ENCODE data around the gene ZSWIM2. TPM values are rescaled to one million over a fixed set of nuclear protein-coding genes. Genes with fewer than 3 reads are reported as not detected.

Gene ZSWIM2
- total RNA-seq, 2 experiments from 2014 or later, result not detected

GRCh38 chr2:186874713-186875112, 25.7 kb upstream of the ZSWIM2 start:
- Mint-ChIP-seq H3K27ac (no peak overlapping the region), H3K4me1 (no peaks in the 10 kb centered on the region), H3K27me3 (no peaks in the 10 kb centered on the region), H3K36me3 (ENCODE audit: low read depth) (no peaks in the 10 kb centered on the region), H3K9me3 (peaks cover 2% of the 10 kb centered on the region), H3K4me3 (no peak overlapping the region)
- ChIA-PET POLR2A (no interaction called here), CTCF (interaction anchor here (1.0 kb wide), 1 partner anchor 8 kb away, joined by 3 read pairs; no protein-coding TSS in a partner anchor)
- no peak for DNase-seq

- ChIA-PET CTCF (no interaction called here), POLR2A (no interaction called here)
- no peaks in the 10 kb centered on the region for H3K27me3 Mint-ChIP-seq
- peaks cover 2% of the 10 kb centered on the region for H3K9me3 Mint-ChIP-seq
- H3K4me3 Mint-ChIP-seq, result no peak overlapping the region
- H3K27ac Mint-ChIP-seq, result no peak overlapping the region
- no peaks in the 10 kb centered on the region for H3K4me1 Mint-ChIP-seq
- no peaks in the 10 kb centered on the region for H3K36me3 Mint-ChIP-seq (ENCODE audit: low read depth)
- no peak for DNase-seq
Observed at GRCh38 chr2:186871881-186872280, 22.9 kb upstream of the ZSWIM2 start.

- CTCF ChIA-PET, result no interaction called here
- POLR2A ChIA-PET, result no interaction called here
- Mint-ChIP-seq H3K27ac (no peak overlapping the region), H3K36me3 (ENCODE audit: low read depth) (no peaks in the 10 kb centered on the region), H3K4me1 (no peaks in the 10 kb centered on the region), H3K4me3 (no peak overlapping the region), H3K9me3 (no peaks in the 10 kb centered on the region), H3K27me3 (no peaks in the 10 kb centered on the region)
- no peak for DNase-seq
Observed at GRCh38 chr2:186868344-186868743, 19.4 kb upstream of the ZSWIM2 start.

- Mint-ChIP-seq H3K9me3 (no peaks in the 10 kb centered on the region), H3K27ac (no peak overlapping the region)
- CTCF ChIA-PET, result no interaction called here
Observed at GRCh38 chr2:186862869-186863709, 14.1 kb upstream of the ZSWIM2 start.

GRCh38 chr2:186855216-186855615, 6.2 kb upstream of the ZSWIM2 start:
- CTCF ChIA-PET, result no interaction called here
- POLR2A ChIA-PET, result no interaction called here
- H3K9me3 Mint-ChIP-seq, result no peaks in the 10 kb centered on the region
- H3K27me3 Mint-ChIP-seq, result peaks cover 3% of the 10 kb centered on the region
- H3K4me3 Mint-ChIP-seq, result no peak overlapping the region
- no peak overlapping the region for H3K27ac Mint-ChIP-seq
- DNase-seq, result no peak
- H3K36me3 Mint-ChIP-seq (ENCODE audit: low read depth), result no peaks in the 10 kb centered on the region
- H3K4me1 Mint-ChIP-seq, result no peaks in the 10 kb centered on the region

More at GRCh38 chr2:186862869-186863709, 14.1 kb upstream of the ZSWIM2 start:
- Mint-ChIP-seq H3K4me1 (no peaks in the 10 kb centered on the region), H3K4me3 (no peak overlapping the region), H3K27me3 (no peaks in the 10 kb centered on the region), H3K36me3 (ENCODE audit: low read depth) (no peaks in the 10 kb centered on the region)
- POLR2A ChIA-PET, result no interaction called here
- no peak for DNase-seq

GRCh38 chr2:186853951-186854350, 5.0 kb upstream of the ZSWIM2 start:
- no peaks in the 10 kb centered on the region for H3K36me3 Mint-ChIP-seq (ENCODE audit: low read depth)
- no peak for DNase-seq
- ChIA-PET POLR2A (no interaction called here), CTCF (no interaction called here)
- H3K27me3 Mint-ChIP-seq, result peaks cover 14% of the 10 kb centered on the region
- no peak overlapping the region for H3K4me3 Mint-ChIP-seq
- H3K4me1 Mint-ChIP-seq, result peaks cover 7% of the 10 kb centered on the region
- H3K27ac Mint-ChIP-seq, result no peak overlapping the region
- no peaks in the 10 kb centered on the region for H3K9me3 Mint-ChIP-seq

GRCh38 chr2:186852508-186852907, 3.5 kb upstream of the ZSWIM2 start:
- H3K9me3 Mint-ChIP-seq, result no peaks in the 10 kb centered on the region
- H3K27ac Mint-ChIP-seq, result no peak overlapping the region
- H3K4me1 Mint-ChIP-seq, result peaks cover 11% of the 10 kb centered on the region
- no peak overlapping the region for H3K4me3 Mint-ChIP-seq
- CTCF ChIA-PET, result no interaction called here
- H3K36me3 Mint-ChIP-seq (ENCODE audit: low read depth), result no peaks in the 10 kb centered on the region
- H3K27me3 Mint-ChIP-seq, result peaks cover 24% of the 10 kb centered on the region
- DNase-seq, result no peak
- POLR2A ChIA-PET, result no interaction called here

- no peak overlapping the region for H3K4me3 Mint-ChIP-seq
- POLR2A ChIA-PET, result no interaction called here
Observed at GRCh38 chr2:186842373-186842772, 6.6 kb downstream of the ZSWIM2 start.

GRCh38 chr2:186841940-186842339, 7.0 kb downstream of the ZSWIM2 start:
- peaks cover 2% of the 10 kb centered on the region for H3K27me3 Mint-ChIP-seq
- POLR2A ChIA-PET, result no interaction called here
- CTCF ChIA-PET, result no interaction called here

More at GRCh38 chr2:186842373-186842772, 6.6 kb downstream of the ZSWIM2 start:
- Mint-ChIP-seq H3K27ac (no peak overlapping the region), H3K36me3 (ENCODE audit: low read depth) (no peaks in the 10 kb centered on the region), H3K9me3 (no peaks in the 10 kb centered on the region), H3K4me1 (no peaks in the 10 kb centered on the region), H3K27me3 (peaks cover 2% of the 10 kb centered on the region)
- CTCF ChIA-PET, result no interaction called here
- no peak for DNase-seq

GRCh38 chr2:186835628-186836027, 13.3 kb downstream of the ZSWIM2 start:
- Mint-ChIP-seq H3K9me3 (no peaks in the 10 kb centered on the region), H3K4me1 (no peaks in the 10 kb centered on the region), H3K27me3 (no peaks in the 10 kb centered on the region), H3K27ac (no peak overlapping the region), H3K36me3 (ENCODE audit: low read depth) (no peaks in the 10 kb centered on the region), H3K4me3 (no peak overlapping the region)
- CTCF ChIA-PET, result no interaction called here
- POLR2A ChIA-PET, result no interaction called here
- DNase-seq, result no peak

More at GRCh38 chr2:186841940-186842339, 7.0 kb downstream of the ZSWIM2 start:
- DNase-seq, result no peak
- Mint-ChIP-seq H3K27ac (no peak overlapping the region), H3K9me3 (no peaks in the 10 kb centered on the region), H3K4me3 (no peak overlapping the region), H3K36me3 (ENCODE audit: low read depth) (no peaks in the 10 kb centered on the region), H3K4me1 (no peaks in the 10 kb centered on the region)

GRCh38 chr2:186827862-186828492, 21.0 kb downstream of the ZSWIM2 start:
- POLR2A ChIA-PET, result no interaction called here
- no peak for DNase-seq
- no peaks in the 10 kb centered on the region for H3K4me1 Mint-ChIP-seq
- H3K27ac Mint-ChIP-seq, result no peak overlapping the region
- CTCF ChIA-PET, result no interaction called here
- H3K9me3 Mint-ChIP-seq, result no peaks in the 10 kb centered on the region
- no peak overlapping the region for H3K4me3 Mint-ChIP-seq
- H3K27me3 Mint-ChIP-seq, result no peaks in the 10 kb centered on the region
- no peaks in the 10 kb centered on the region for H3K36me3 Mint-ChIP-seq (ENCODE audit: low read depth)

GRCh38 chr2:186827411-186827810, 21.6 kb downstream of the ZSWIM2 start:
- no peaks in the 10 kb centered on the region for H3K9me3 Mint-ChIP-seq
- no peaks in the 10 kb centered on the region for H3K4me1 Mint-ChIP-seq
- ChIA-PET CTCF (no interaction called here), POLR2A (no interaction called here)
- H3K27me3 Mint-ChIP-seq, result no peaks in the 10 kb centered on the region
- no peak for DNase-seq
- H3K27ac Mint-ChIP-seq, result no peak overlapping the region
- H3K4me3 Mint-ChIP-seq, result no peak overlapping the region
- no peaks in the 10 kb centered on the region for H3K36me3 Mint-ChIP-seq (ENCODE audit: low read depth)

- no peak for DNase-seq
- POLR2A ChIA-PET, result no interaction called here
- Mint-ChIP-seq H3K27me3 (no peaks in the 10 kb centered on the region), H3K27ac (no peak overlapping the region), H3K9me3 (no peaks in the 10 kb centered on the region), H3K4me3 (no peak overlapping the region), H3K4me1 (no peaks in the 10 kb centered on the region), H3K36me3 (ENCODE audit: low read depth) (no peaks in the 10 kb centered on the region)
- CTCF ChIA-PET, result no interaction called here
Observed at GRCh38 chr2:186822323-186822722, 26.6 kb downstream of the ZSWIM2 start.

- POLR2A ChIA-PET, result no interaction called here
- H3K36me3 Mint-ChIP-seq (ENCODE audit: low read depth), result no peaks in the 10 kb centered on the region
- no peak overlapping the region for H3K27ac Mint-ChIP-seq
- H3K9me3 Mint-ChIP-seq, result no peaks in the 10 kb centered on the region
- H3K27me3 Mint-ChIP-seq, result no peaks in the 10 kb centered on the region
- no peak for DNase-seq
- CTCF ChIA-PET, result no interaction called here
- H3K4me3 Mint-ChIP-seq, result no peak overlapping the region
- H3K4me1 Mint-ChIP-seq, result no peaks in the 10 kb centered on the region
Observed at GRCh38 chr2:186820303-186820702, 28.7 kb downstream of the ZSWIM2 start.

All from activated CD4-positive, alpha-beta T cell treated with anti-CD3 and anti-CD28 coated beads, Interleukin-2, amount 10 ng/mL, durations not matched to agents 7 days and 5 days (primary cell).